ENCODE data around the gene MYO9A.

MYO9A gene

DNA sequence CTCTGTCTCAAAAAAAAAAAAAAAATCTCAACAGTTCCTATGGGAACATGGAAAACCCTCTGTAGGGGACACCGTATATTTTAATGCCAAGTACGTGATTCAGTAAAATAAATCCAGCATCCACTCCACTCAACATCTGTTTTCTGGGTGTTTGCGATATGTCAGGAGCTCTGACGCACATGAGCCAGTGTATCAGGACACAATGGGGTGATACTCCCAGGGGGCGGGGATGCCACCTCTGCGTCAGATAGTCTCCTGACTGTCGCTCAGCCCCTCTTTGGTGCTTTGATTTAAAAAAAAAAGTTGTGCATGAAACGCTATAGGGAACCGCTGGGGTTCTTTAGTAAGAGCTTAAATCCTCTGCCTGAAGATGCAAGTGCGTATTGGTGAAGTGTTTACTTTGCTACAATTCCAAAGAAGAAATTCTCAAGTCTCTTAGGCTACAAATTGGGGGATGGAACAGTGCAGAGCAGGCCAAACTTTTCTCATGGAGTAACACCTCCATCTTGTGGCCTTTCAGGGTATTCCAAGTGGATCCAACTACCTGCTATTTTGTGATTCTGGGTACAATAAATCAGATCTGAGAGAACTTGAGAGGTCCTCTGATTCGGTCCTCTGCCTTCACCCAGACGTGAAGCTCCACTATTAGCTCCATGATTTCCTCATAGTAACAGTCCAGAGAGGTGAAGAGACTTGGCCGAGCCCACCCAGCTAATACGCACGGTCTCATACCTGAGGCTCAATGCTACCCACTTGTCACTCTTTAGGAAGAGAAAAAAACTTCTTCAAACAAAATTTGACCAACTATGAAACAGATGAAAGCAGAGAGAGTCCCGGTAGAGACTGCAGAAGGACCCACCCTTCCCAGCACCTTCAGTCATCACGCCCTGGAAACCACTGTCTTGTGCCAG, 316.9 kb downstream of the MYO9A start:
- H3K27ac Mint-ChIP-seq = peak overlapping the region; percentile 21 to 33 (median 32)
- peaks cover 40% of the 10 kb centered on the region for H3K4me1 Mint-ChIP-seq
- H3K9me3 Mint-ChIP-seq = peaks cover 3% of the 10 kb centered on the region
- peaks cover 5% of the 10 kb centered on the region for H3K36me3 Mint-ChIP-seq (ENCODE audit: low read depth)
- H3K4me3 Mint-ChIP-seq = no peak overlapping the region
- no peaks in the 10 kb centered on the region for H3K27me3 Mint-ChIP-seq (ENCODE audit: low read depth)
- TF ChIP-seq CTCF (IDR thresholded peaks at IDR 0.05; ENCODE audit: unreplicated experiment in 3 of 3) = peak; percentile 86 to 92 (median 89)

- Mint-ChIP-seq H3K27me3 (ENCODE audit: low read depth) (no peaks in the 10 kb centered on the region), H3K4me1 (peaks cover 32% of the 10 kb centered on the region), H3K9me3 (peaks cover 3% of the 10 kb centered on the region), H3K4me3 (no peak overlapping the region), H3K27ac (peak overlapping the region in 1 of 3 experiments; percentile 36), H3K36me3 (ENCODE audit: low read depth) (peaks cover 5% of the 10 kb centered on the region)
- TF ChIP-seq CTCF (IDR thresholded peaks at IDR 0.05; ENCODE audit: unreplicated experiment in 3 of 3) = no peak
Measured at GRCh38 chr15:71800190-71800589, 317.8 kb downstream of the MYO9A start.

DNA sequence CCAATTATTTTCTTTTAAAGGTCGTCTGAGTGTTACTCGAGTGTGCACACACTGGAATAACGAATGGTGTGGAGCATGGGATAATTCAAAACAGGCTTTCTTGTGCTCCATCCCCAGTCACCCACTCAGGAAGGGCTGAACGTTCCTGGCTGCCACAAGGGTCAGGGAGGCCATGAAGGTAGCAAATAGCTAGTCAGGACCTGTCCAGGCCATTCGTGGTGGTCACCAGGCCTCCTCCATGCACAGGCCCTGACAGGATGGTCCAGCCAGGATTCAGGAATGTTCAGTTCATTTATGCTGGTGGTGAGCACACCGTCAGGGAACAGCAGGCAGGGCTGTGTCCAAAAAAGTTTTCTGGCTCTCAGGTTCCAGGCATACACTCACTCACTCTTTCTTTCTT, 319.3 kb downstream of the MYO9A start:
- Mint-ChIP-seq H3K36me3 (ENCODE audit: low read depth) (peaks cover 5% of the 10 kb centered on the region), H3K4me3 (no peak overlapping the region), H3K4me1 (peaks cover 19% of the 10 kb centered on the region), H3K9me3 (peaks cover 3% of the 10 kb centered on the region), H3K27me3 (ENCODE audit: low read depth) (no peaks in the 10 kb centered on the region), H3K27ac (no peak overlapping the region)
- no peak for TF ChIP-seq CTCF (IDR thresholded peaks at IDR 0.05; ENCODE audit: unreplicated experiment in 3 of 3)

- H3K27ac Mint-ChIP-seq = peak overlapping the region in 1 of 3 experiments; percentile 30
- no peak for TF ChIP-seq CTCF (IDR thresholded peaks at IDR 0.05; ENCODE audit: unreplicated experiment in 3 of 3)
Measured at GRCh38 chr15:71792521-71792920, 325.4 kb downstream of the MYO9A start.

DNA sequence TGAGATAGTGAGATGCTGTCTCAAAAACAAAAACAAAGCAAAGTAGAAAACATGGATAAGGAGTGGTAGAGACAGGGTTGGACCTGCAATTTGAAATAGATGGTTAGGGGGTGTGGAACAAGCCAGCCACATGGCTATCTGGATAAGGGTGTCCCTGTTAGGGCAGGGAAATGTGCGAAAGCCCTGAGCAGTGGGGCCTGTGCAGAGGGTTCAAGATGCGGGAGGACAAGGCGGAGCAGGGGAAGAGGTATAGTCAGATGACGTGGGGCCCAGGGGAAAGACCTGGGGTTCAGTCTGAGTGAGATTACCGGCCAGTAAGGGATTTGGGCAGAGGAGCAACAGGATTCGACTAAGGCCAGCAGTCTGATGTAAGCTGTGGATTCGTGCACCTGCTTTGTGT, 326.0 kb downstream of the MYO9A start:
- H3K4me3 Mint-ChIP-seq = no peak overlapping the region
- H3K36me3 Mint-ChIP-seq (ENCODE audit: low read depth) = no peaks in the 10 kb centered on the region
- no peaks in the 10 kb centered on the region for H3K4me1 Mint-ChIP-seq
- no peaks in the 10 kb centered on the region for H3K9me3 Mint-ChIP-seq
- TF ChIP-seq CTCF (IDR thresholded peaks at IDR 0.05; ENCODE audit: unreplicated experiment in 3 of 3) = no peak
- H3K27ac Mint-ChIP-seq = no peak overlapping the region
- H3K27me3 Mint-ChIP-seq (ENCODE audit: low read depth) = no peaks in the 10 kb centered on the region

More at GRCh38 chr15:71792521-71792920, 325.4 kb downstream of the MYO9A start:
- no peaks in the 10 kb centered on the region for H3K4me1 Mint-ChIP-seq
- no peak overlapping the region for H3K4me3 Mint-ChIP-seq
- H3K27me3 Mint-ChIP-seq (ENCODE audit: low read depth) = no peaks in the 10 kb centered on the region
- no peaks in the 10 kb centered on the region for H3K9me3 Mint-ChIP-seq
- H3K36me3 Mint-ChIP-seq (ENCODE audit: low read depth) = no peaks in the 10 kb centered on the region

- H3K4me3 Mint-ChIP-seq = no peak overlapping the region
- H3K36me3 Mint-ChIP-seq (ENCODE audit: low read depth) = no peaks in the 10 kb centered on the region
- no peaks in the 10 kb centered on the region for H3K27me3 Mint-ChIP-seq (ENCODE audit: low read depth)
- no peak for TF ChIP-seq CTCF (IDR thresholded peaks at IDR 0.05; ENCODE audit: unreplicated experiment in 3 of 3)
- H3K9me3 Mint-ChIP-seq = no peaks in the 10 kb centered on the region
- H3K27ac Mint-ChIP-seq = peak overlapping the region in 1 of 3 experiments; percentile 10
- no peaks in the 10 kb centered on the region for H3K4me1 Mint-ChIP-seq
Measured at GRCh38 chr15:71790081-71790480, 327.9 kb downstream of the MYO9A start.

Measured in nephron (organoid).